NCI-H187 treated with DMSO at 0.1 percent for 48 hours (cell line): ENCODE results near the gene PRIM2.
"Not testable (repeated sequence)": the region's sequence is repeated elsewhere in the genome, so short reads cannot be mapped to it uniquely, and the experiment has no call there.

Experiments
- DNase-seq: peaks from one replicate; lab custom pipeline; 2025; lab: John Stamatoyannopoulos, UW

PRIM2 gene

GRCh38 chr6:57368965-57369731 is 51.7 kb downstream of the PRIM2 start:
- not testable (repeated sequence) for DNase-seq

GRCh38 chr6:57371779-57372178 is 54.3 kb downstream of the PRIM2 start:
- DNase-seq = not testable (repeated sequence)

GRCh38 chr6:57374764-57375163 is 57.3 kb downstream of the PRIM2 start:
- not testable (repeated sequence) for DNase-seq

- DNase-seq = not testable (repeated sequence)
Observed at GRCh38 chr6:57376083-57376482, 58.7 kb downstream of the PRIM2 start.

GRCh38 chr6:57389038-57389592 is 71.7 kb downstream of the PRIM2 start:
- DNase-seq = not testable (repeated sequence)

- not testable (repeated sequence) for DNase-seq
Observed at GRCh38 chr6:57390818-57391217, 73.4 kb downstream of the PRIM2 start.

GRCh38 chr6:57392047-57392446 is 74.6 kb downstream of the PRIM2 start:
- not testable (repeated sequence) for DNase-seq

- DNase-seq = not testable (repeated sequence)
Observed at GRCh38 chr6:57419341-57419740, 101.9 kb downstream of the PRIM2 start.

- no peak for DNase-seq
Observed at GRCh38 chr6:57421503-57421902, 104.1 kb downstream of the PRIM2 start.

GRCh38 chr6:57423468-57423867 is 106.0 kb downstream of the PRIM2 start:
- no peak for DNase-seq

- not testable (repeated sequence) for DNase-seq
Observed at GRCh38 chr6:57431742-57432141, 114.3 kb downstream of the PRIM2 start.

- DNase-seq = no peak
Observed at GRCh38 chr6:57432157-57432556, 114.7 kb downstream of the PRIM2 start.

GRCh38 chr6:57432919-57433684 is 115.7 kb downstream of the PRIM2 start:
- DNase-seq = no peak

GRCh38 chr6:57433790-57434189 is 116.4 kb downstream of the PRIM2 start:
- not testable (repeated sequence) for DNase-seq

GRCh38 chr6:57434944-57435343 is 117.5 kb downstream of the PRIM2 start:
- DNase-seq = no peak

GRCh38 chr6:57435475-57436160 is 118.2 kb downstream of the PRIM2 start:
- no peak for DNase-seq

- not testable (repeated sequence) for DNase-seq
Observed at GRCh38 chr6:57440735-57441134, 123.3 kb downstream of the PRIM2 start.

- not testable (repeated sequence) for DNase-seq
Observed at GRCh38 chr6:57442133-57442532, 124.7 kb downstream of the PRIM2 start.

- not testable (repeated sequence) for DNase-seq
Observed at GRCh38 chr6:57443181-57443580, 125.8 kb downstream of the PRIM2 start.

- not testable (repeated sequence) for DNase-seq
Observed at GRCh38 chr6:57444787-57445186, 127.4 kb downstream of the PRIM2 start.

- not testable (repeated sequence) for DNase-seq
Observed at GRCh38 chr6:57445379-57445778, 127.9 kb downstream of the PRIM2 start.
